Measurements from ENCODE around the gene TNK1. TPM values are rescaled to one million over a fixed set of nuclear protein-coding genes. Genes with fewer than 3 reads are reported as not detected.

Gene TNK1
- total and polyA plus RNA-seq, 2 of the 8 experiments (the other 6 are each of a cell fraction or from before 2014, with no cell fraction given): 7.6 to 9.5 TPM

DNA sequence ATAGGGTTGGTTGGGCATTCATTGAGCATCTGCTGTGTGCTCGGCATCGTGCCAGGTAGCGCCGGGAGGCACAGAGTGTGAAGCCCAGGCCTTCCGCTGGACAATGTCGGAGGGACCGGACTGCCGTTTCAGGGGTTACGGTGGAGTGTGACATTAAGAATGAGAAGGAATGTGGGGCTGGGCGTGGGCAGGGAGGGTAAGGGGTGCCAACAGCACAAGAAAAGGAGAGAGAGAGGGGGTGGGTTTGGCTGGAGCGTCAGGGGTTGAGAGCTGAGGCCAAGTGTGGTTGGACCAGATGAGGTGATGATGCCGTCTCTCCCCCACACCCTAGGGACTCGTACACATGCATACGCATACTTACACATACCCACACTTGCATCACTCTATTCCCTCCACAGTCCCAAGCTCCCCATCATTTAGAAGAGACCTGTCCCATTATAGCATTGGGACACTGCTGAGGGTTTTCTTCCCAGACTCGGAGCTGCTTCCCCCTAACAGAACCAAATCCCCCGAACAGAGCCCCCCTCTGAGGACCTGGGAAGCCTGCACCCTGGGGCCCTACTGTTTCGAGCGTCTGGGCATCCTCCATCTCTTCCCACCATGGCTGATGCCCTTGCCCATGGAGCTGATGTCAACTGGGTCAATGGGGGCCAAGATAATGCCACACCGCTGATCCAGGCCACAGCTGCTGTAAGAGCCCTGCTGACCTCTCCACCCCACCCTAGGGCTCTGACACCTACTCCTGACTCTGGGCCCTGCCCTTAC, 32.2 kb upstream of the TNK1 start (continued):
- no peak for TF ChIP-seq HDAC2 (IDR thresholded peaks at IDR 0.05; ENCODE audit: borderline replicate concordance in 1 of 2, low read depth in 2 of 2, low read length in 2 of 2)
- no peak for TF ChIP-seq ZNF274 (IDR thresholded peaks at IDR 0.05; ENCODE audit: borderline replicate concordance, extremely low read depth, low read length)
- TF ChIP-seq, protein P1, sequence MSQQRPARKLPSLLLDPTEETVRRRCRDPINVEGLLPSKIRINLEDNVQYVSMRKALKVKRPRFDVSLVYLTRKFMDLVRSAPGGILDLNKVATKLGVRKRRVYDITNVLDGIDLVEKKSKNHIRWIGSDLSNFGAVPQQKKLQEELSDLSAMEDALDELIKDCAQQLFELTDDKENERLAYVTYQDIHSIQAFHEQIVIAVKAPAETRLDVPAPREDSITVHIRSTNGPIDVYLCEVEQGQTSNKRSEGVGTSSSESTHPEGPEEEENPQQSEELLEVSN (IDR thresholded peaks at IDR 0.05): no peak
- no peak for TF ChIP-seq KDM1A (IDR thresholded peaks at IDR 0.05; ENCODE audit: borderline replicate concordance, low read length)
- TF ChIP-seq BCL11A (IDR thresholded peaks at IDR 0.05; ENCODE audit: low read depth in 2 of 2, low read length in 2 of 2): no peak
- no peak for TF ChIP-seq KDM4A (IDR thresholded peaks at IDR 0.05; ENCODE audit: low read depth, low read length, severe bottlenecking)
- TF ChIP-seq MAFK (IDR thresholded peaks at IDR 0.05; ENCODE audit: low read depth, low read length): no peak
- no peak for TF ChIP-seq KDM5A (IDR thresholded peaks at IDR 0.05; ENCODE audit: low read length)
- TF ChIP-seq SP2 (IDR thresholded peaks at IDR 0.05; ENCODE audit: low read length): no peak
